Prostate gland (tissue), 2 donors: ENCODE data around the gene TPST2. TPM values are rescaled to one million over a fixed set of nuclear protein-coding genes. Genes with fewer than 3 reads are reported as not detected.

ENCODE experiments used
- DNase-seq: peaks from one replicate; pipeline ENCODE4 v3.0.0-alpha.2; 2019; ENCODE audit warnings: low spot score
- H3K27ac ChIP-seq, 2 donors: fragments of 200-600 bp; sonication (generic); 2 replicates each; pipeline ENCODE4 v1.5.1; 2017 to 2019
- H3K27me3 ChIP-seq: fragments of 200-600 bp; sonication (generic); replicated peaks from 2 replicates; pipeline ENCODE4 v1.5.1; 2019; ENCODE audit not compliant: insufficient read depth
- H3K36me3 ChIP-seq, 2 donors: fragments of 200-600 bp; sonication (generic); 1 replicate in 1 of 2; 2 replicates in 1 of 2; pipeline versions ENCODE4 v1.5.1 to v1.8.1; 2017 to 2019
- H3K4me1 ChIP-seq: fragments of 200-600 bp; sonication (generic); replicated peaks from 2 replicates; pipeline ENCODE4 v1.5.1; 2019
- H3K4me3 ChIP-seq, 2 donors: fragments of 200-600 bp; sonication (generic); 2 replicates each; pipeline ENCODE4 v1.5.1; 2017 to 2019
- H3K9me3 ChIP-seq: fragments of 200-600 bp; sonication (generic); 2 replicates; pipeline ENCODE4 v1.5.1; 2017
- POLR2A ChIP-seq: fragments of 450-650 bp; IDR thresholded peaks from one replicate; pipeline ENCODE4 v1.6.1; 2016; ENCODE audit warnings: antibody characterized with exemption, mild to moderate bottlenecking
- POLR2AphosphoS5 ChIP-seq: sonication (generic); formaldehyde crosslinking; IDR thresholded peaks from one replicate; pipeline ENCODE4 v1.6.1; 2017; ENCODE audit warnings: antibody characterized with exemption
- WGBS: methylation state at CpG from one replicate; pipeline ENCODE4 v1.1.5; 2018; 5-methylcytosine and 5-hydroxymethylcytosine counted together
- intact Hi-C: fragments of 100-400 bp; cut with DNase I; formaldehyde crosslinking; loops from one replicate; pipeline ENCODE4 v1.14.2; 2022
- total RNA-seq, 2 donors: library from RNA; depleted of rRNA; stranded (reverse); fragments of >200 nt; gene quantifications; one replicate each; pipeline ENCODE4 v1.1.0, GENCODE V29; 2016
- TF ChIP-seq, protein P1 (sequence below), 4 experiments: fragments of 200-600 bp in 2 of 4; fragments of 450-650 bp in 2 of 4; sonication (generic) in 2 of 4; IDR thresholded peaks; 1 replicate in 3 of 4; 2 replicates in 1 of 4; pipeline ENCODE4 v1.5.1; 2016 to 2019; ENCODE audit warnings: antibody characterized with exemption in 4 of 4, mild to moderate bottlenecking in 2 of 4, moderate library complexity in 2 of 4

Gene TPST2
- total RNA-seq, 2 donors from 2014 or later, result 49.4 to 200 TPM

DNA sequence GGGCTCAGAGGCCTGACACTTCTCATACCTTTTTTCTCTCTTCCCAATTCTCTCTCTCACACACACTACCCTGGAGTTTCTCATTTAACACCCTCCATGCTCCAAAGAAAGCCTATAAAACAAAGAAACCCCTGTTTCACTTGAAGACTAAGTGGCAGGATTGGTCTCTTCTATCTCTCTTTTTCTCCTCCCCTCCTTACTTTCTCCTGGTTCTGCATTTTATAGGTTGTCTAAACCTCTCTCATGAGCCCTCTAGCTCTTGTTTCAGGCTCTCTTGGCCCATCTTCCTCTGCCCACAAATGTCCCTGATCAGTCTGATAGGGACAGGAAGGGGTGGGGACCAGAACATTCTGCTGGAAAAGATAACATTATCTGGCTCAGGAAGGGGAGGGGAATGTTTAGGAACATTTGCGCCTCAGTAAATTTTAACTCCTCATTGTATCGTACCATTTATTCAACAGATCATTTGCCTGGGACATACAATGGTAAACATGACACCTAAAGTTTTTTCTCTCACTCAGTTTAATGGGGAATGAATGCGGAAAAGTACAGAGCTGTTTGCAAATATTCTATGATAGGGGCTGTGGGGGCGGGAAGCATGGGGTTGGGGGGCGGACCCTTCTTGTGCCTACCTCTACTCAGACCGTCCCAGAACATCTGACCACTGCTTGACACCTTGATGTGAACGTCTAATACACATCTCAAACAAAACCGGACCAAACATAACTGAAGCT, 42.7 kb upstream of the TPST2 start:
- H3K36me3 ChIP-seq, result no peaks in the 10 kb centered on the region
- TF ChIP-seq, protein P1, sequence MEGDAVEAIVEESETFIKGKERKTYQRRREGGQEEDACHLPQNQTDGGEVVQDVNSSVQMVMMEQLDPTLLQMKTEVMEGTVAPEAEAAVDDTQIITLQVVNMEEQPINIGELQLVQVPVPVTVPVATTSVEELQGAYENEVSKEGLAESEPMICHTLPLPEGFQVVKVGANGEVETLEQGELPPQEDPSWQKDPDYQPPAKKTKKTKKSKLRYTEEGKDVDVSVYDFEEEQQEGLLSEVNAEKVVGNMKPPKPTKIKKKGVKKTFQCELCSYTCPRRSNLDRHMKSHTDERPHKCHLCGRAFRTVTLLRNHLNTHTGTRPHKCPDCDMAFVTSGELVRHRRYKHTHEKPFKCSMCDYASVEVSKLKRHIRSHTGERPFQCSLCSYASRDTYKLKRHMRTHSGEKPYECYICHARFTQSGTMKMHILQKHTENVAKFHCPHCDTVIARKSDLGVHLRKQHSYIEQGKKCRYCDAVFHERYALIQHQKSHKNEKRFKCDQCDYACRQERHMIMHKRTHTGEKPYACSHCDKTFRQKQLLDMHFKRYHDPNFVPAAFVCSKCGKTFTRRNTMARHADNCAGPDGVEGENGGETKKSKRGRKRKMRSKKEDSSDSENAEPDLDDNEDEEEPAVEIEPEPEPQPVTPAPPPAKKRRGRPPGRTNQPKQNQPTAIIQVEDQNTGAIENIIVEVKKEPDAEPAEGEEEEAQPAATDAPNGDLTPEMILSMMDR (IDR thresholded peaks at IDR 0.05), result no peak
- TF ChIP-seq POLR2AphosphoS5 (peak; percentile 42), POLR2A (no peak)
- H3K27ac ChIP-seq, result peak overlapping the region in 1 of 2 donors; percentile 14
- WGBS, result 31% methylated on average over 8 of the region's 8 CpGs
- H3K27me3 ChIP-seq, result no peaks in the 10 kb centered on the region
- H3K4me3 ChIP-seq, result no peak overlapping the region
- DNase-seq, result no peak
- intact Hi-C loops, result no loop called here
- no peaks in the 10 kb centered on the region for H3K4me1 ChIP-seq
- no peaks in the 10 kb centered on the region for H3K9me3 ChIP-seq

DNA sequence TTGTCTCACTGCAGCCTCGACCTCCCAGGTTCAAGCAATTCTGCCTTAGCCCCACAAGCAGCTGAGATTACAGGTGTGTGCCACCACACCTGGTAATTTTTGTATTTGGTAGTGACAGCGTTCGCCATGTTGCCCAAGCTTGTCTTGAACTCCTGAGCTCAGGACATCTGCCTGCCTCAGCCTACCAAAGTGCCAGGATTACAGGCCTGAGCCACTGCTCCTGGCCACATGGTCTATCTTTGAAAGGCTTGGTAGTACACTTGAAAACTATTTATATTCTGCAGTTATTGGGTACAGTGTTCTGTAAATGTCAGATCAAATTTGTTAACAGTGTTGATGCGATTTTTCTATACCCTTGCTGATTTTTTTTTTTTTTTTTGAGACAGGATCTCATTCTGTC, 41.4 kb upstream of the TPST2 start:
- Histone ChIP-seq H3K27me3 (no peaks in the 10 kb centered on the region), H3K9me3 (no peaks in the 10 kb centered on the region), H3K4me1 (no peaks in the 10 kb centered on the region), H3K36me3 (no peaks in the 10 kb centered on the region), H3K4me3 (no peak overlapping the region), H3K27ac (no peak overlapping the region)
- intact Hi-C loops, result no loop called here
- no peak for DNase-seq
- WGBS, result 90% methylated on average over 4 of the region's 4 CpGs
- TF ChIP-seq POLR2A, result no peak
- TF ChIP-seq, protein P1 (IDR thresholded peaks at IDR 0.05), result no peak

DNA sequence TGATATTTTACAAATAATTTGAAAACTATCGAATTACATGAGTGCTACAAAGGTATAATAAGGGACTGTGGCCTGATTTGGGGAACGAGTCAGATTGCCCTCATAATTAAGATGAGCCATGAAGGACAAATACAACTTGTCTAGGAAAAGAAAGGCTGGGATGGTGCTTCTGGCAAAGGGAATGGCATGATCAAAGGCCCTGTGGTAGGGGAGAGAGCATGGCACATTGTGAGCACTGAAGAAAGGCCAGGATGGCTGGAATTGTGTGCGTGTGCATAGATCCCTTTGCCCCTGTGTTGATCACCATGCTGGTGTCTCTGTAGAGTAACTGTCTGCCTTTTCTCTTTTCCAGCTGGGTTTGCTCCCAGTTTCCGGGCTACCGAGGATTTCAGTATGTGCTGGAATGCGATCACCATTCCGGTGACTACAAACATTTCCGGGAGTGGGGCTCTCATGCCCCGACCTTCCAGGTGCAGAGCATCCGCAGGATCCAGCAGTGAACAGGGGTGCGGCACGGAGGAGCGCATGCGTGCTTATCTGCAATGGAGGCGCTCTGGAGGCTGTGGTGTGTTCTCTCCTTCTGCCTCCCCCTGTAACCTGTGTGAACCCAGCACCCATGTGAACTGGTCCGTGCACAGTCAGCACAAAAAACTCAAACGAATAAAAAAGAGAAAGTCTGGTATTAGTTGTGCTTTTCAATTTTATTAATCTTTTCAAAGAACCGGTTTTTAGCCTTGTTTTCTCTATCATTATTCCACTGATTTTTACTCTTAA, 40.2 kb upstream of the TPST2 start:
- TF ChIP-seq, protein P1 (IDR thresholded peaks at IDR 0.05), result no peak
- no peak for TF ChIP-seq POLR2AphosphoS5
- TF ChIP-seq POLR2A, result no peak
- intact Hi-C loops, result no loop called here
- DNase-seq, result no peak
- no peaks in the 10 kb centered on the region for H3K4me1 ChIP-seq
- H3K9me3 ChIP-seq, result no peaks in the 10 kb centered on the region
- H3K27ac ChIP-seq, result peak overlapping the region in 1 of 2 donors; percentile 19
- no peaks in the 10 kb centered on the region for H3K27me3 ChIP-seq
- 92% methylated on average over 18 of the region's 18 CpGs for WGBS
- H3K4me3 ChIP-seq, result no peak overlapping the region
- H3K36me3 ChIP-seq, result no peaks in the 10 kb centered on the region

DNA sequence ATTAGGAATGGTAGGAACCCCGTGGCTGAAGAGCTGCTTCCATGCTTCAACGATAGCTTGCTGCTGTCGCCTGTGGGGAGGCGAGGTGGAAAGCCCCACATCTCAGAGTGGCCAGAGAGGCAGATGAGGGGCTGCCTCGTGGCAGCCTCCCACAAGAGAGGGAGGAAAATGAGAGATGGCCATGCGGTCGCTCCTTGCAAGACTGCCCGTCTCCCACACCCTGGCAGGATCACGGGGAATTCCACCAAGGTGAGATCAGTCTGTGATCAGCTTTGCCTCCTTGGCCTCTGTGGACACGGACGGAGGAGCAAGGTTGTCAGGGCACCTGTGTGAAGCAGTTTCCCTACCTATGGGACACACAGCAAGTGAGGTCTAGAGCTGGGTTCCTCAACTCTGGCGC, 34.9 kb upstream of the TPST2 start:
- Histone ChIP-seq H3K4me1 (no peaks in the 10 kb centered on the region), H3K27ac (no peak overlapping the region), H3K36me3 (no peaks in the 10 kb centered on the region), H3K9me3 (no peaks in the 10 kb centered on the region), H3K27me3 (no peaks in the 10 kb centered on the region), H3K4me3 (no peak overlapping the region)
- TF ChIP-seq, protein P1 (IDR thresholded peaks at IDR 0.05), result no peak
- TF ChIP-seq POLR2AphosphoS5, result no peak
- TF ChIP-seq POLR2A, result no peak
- WGBS, result 87% methylated on average over 12 of the region's 12 CpGs
- DNase-seq, result no peak
- intact Hi-C loops, result no loop called here

DNA sequence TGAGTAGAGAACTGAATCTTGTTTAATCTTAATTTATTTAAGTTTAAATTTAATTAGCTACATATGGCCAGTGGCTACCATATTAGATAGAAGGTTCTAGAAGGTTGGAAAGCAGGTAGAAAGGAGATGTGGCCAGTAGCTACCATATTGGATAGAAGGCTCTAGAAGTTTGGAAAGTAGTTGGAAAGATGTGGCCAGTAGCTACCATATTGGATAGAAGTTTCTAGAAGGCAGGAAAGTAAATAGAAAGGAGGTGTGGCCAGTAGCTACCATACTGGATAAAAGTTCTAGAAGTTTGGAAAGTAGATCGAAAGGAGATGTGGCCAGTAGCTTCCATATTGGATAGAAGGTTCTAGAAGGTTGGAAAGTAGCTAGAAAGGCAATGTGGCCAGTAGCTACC, 34.1 kb upstream of the TPST2 start:
- Histone ChIP-seq H3K27me3 (no peaks in the 10 kb centered on the region), H3K9me3 (no peaks in the 10 kb centered on the region), H3K27ac (no peak overlapping the region), H3K36me3 (no peaks in the 10 kb centered on the region), H3K4me3 (no peak overlapping the region), H3K4me1 (no peaks in the 10 kb centered on the region)
- intact Hi-C loops, result no loop called here
- no peak for TF ChIP-seq POLR2AphosphoS5
- TF ChIP-seq, protein P1 (IDR thresholded peaks at IDR 0.05), result no peak
- no peak for TF ChIP-seq POLR2A
- DNase-seq, result no peak
- 97% methylated on average over 1 of the region's 1 CpG for WGBS
